Right renal pelvis (tissue), 4 donors: ENCODE results near the gene NRDE2. TPM values are rescaled to one million over a fixed set of nuclear protein-coding genes. Genes with fewer than 3 reads are reported as not detected.
"Not testable (repeated sequence)": the region's sequence is repeated elsewhere in the genome, so short reads cannot be mapped to it uniquely, and the experiment has no call there.

Source experiments
- DNase-seq, 4 donors: peaks; one replicate each; pipeline ENCODE4 v3.0.0-alpha.2; 2013; ENCODE audit warnings: low read depth in 4 of 4, low spot score in 3 of 4, missing footprints in 1 of 4
- polyA plus RNA-seq, 4 donors: library from polyadenylated mRNA; unstranded; fragments of 120-200 nt; gene quantifications; one replicate each; pipeline ENCODE4 v1.2.1, GENCODE V29; 2013; ENCODE audit not compliant: insufficient read length in 4 of 4

NRDE2 gene
- polyA plus RNA-seq, 4 donors = 16.9 to 22.3 (median 21.1) TPM

DNA sequence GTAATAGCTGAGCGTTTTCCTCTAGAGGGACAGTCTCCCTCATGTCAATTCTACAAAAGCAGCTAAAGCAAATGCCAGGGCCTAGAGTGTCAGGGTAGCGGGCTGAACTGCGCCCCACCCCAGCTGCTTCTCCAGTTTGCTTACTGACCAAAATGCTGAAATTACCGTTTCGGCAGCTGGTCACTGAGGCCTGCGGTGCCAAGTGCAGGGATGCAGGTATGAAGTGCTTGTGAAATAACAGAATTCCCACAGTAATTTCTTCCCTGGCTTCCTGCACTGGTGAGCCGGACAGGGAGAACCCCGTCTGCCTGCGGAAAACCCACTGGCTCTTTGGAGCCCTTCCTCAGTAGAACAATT, 56.3 kb downstream of the NRDE2 start:
- no peak for DNase-seq

DNA sequence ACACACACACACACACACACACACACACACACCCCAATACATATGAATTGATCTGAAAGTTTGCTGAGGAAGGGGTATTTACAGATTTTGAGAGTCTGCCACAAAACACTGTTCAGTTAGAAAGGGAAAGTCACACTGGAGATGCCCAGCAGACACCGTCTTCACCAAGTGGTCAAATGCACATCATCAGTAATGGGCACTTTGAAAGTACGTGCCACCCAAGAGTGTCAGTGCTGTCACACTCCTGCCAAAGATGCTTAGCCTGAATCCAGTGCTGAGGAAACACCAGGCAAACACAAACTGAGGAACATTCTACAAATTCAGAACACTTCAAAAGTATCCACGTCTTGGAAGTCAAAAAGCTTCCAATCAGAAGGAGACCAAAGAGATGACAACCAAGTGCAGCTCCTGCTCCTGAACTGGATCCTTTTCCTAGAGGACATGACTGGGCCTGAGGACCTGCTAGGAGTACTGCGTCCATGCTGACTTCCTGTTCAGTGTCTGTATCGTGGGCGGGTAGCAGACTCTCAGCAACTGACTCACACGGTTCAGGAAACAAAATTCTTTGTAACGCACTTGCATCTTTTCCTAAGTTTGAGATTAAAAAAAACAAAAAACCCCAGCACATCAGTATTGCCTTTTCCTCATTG, 56.8 kb downstream of the NRDE2 start:
- DNase-seq = no peak

DNA sequence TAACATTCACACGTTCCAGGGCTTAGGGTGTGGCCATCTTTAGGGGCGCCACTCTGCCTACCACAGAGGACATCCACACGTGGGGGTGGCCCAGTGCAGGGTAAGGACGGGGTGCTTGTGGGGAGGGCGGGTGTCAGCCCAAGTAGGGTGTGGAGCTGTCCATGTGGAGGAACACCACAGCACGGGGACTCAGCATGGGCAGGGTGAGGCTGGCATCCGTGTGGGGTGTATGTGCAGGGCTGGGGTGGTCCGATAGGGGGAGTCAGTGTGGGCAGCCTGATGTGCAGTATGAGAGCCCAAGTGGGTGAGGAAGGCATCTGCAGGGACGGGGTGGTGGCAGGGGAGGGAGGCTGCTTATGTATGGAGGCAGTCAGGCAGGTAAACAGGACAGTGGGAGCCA, 57.7 kb downstream of the NRDE2 start:
- DNase-seq = no peak

DNA sequence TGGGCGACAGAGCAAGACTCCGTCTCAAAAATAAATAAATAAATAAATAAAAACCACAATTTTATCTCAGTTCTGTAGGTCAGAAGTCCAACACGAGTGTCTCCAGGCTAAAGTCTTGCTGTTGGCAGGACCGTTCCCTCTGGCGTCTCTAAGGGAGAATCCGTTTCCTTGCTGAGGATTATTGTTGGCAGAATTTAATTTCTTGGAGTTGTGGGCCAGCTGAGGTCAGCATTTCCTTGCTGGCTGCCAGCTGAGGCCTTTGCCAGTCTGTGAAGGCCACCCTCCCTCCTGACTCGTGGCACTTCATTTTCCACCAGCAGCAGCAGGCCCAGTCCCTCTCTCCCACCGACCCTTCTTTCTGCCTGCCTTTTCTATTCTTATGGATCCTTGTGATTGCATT, 58.2 kb downstream of the NRDE2 start:
- DNase-seq = no peak

DNA sequence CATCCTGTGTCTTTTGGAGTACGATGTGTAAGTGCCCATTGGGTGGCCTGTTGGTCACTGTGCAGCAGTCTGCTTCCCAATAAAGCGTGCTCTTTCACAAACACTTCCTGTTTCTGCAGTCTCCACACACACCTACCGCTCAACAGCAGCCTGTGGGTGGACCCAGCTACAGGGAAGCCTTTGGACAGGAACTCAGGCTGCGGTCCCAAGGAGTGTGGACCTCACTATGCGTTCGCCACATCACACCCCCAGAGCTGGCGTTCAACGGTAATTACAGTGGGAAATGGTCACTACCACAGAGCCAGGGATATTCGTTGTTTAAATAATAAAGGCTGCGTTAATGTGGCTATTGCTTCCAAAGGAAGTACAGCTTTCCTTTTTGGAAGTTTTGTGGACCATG, 59.2 kb downstream of the NRDE2 start:
- DNase-seq = no peak

DNA sequence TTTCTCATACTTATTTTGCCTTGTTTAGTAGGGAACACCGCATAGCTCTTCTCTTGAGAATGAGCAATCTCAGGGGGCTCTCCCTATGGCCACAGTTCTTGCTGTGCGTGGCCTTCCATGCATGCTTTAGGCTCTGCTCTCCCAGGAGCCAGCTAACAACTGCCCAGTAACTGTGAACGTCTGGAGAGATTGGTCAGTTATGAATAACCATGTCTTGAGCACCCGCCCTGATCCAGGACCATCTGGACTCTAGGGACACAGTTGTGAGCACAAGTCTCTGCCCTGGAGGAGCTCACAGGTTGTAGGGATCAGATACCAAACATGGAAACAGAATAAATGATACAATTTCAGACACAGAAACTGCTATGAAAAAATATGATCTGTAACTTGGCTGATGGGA, 63.3 kb downstream of the NRDE2 start:
- DNase-seq = no peak

DNA sequence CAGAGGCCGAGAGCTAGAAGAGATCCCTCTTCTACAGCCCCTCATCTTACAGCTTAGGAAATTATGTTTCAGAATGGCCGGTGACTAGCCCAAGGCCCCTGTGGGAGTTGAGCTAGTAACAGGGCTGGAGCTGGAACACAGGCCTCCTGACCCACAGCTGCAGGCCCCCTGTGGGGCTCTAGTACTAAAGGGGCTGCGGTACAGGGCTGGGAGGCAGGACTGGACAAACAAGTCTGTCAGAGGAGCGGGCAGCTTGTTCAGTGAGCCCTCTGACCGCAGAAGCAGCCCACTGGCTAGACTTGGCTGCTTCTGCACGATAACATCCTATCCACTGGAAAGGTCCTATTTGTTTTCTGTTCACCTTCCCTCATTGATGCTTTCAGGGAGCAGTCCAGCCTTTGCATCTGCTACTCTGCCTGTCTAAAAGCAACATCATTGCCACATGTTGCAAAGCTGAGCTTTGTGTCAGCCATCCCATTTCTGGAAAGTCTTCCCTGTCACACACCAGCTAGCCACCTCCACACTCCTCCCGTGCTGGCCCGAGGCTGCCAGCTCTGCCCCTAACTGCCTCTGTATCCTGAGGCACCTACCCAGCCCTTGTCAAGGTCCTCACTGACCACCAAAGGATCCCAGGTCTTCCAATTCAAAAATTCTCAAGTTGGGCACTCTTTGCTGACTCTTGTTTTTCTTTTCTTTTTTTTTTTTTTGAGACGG, 65.1 kb downstream of the NRDE2 start:
- DNase-seq = no peak

DNA sequence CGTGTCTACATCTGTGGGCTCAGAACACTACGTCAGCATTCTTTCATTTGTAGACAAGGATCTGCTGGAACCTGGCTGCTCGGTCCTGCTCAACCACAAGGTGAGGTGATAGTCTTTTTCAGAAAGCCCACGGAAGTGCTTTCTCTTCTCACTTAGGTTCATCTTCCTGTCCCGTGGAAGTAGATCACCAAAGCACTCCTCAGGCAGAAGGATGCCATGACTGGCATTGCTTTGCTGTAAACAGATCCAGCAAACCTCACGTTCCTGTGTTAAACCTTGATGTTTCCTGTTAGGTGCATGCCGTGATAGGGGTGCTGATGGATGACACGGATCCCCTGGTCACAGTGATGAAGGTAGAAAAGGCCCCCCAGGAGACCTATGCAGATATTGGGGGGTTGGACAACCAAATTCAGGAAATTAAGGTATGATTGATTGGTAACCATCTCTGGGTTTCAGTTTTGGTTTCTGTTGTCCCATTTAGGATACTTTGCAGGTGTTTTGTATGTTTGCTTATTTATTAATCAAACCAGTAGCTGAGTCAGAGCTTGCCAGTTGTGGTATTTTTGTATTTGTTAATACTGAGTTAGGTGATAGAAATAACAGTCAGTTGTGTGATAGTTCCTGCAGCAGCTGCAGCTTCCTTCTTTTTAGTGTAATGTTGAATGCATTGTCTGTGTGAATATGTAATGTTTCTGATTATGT, 67.8 kb downstream of the NRDE2 start:
- no peak for DNase-seq

DNA sequence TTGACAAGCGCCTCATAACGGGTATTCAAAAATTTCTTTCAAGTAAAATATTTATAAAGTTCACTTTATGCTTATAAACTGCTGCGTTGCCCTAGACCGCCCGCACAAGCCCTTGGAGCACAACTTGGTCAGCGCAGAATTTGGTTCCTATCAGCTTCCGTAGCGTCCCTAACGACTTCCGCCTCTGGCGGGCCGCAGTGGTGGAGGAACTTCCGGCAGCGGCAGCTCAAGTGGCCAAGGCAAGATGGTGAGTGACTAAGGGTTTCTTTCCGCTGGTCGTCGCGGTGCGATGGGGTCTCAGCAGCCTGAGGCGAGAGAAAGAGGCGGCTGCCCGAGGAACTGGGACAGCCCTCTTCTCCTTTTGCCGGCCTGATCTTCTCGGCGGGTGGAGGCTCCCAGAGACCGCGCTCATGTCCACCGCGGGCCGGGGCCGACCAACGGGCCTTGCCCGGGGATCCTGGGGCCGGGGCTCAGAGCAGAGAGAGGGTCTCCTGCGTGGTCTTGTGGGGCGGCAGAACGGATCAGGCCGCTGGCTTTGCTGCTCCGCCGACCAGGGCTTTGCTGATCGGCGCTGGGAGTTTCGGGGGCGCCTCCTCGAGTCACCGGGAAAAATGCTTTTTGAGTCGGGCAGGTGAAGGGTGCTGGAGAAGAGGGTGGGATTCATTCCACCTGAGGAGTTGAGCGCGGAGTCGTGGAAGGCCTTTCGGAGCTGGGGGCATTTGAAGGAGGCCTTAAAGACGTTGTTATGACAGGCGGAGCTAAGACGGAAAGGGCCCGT, 75.2 kb downstream of the NRDE2 start, which contains the start of gene PSMC1:
TSS of gene PSMC1 (plus strand) at position 200 of the 778 bp plus-strand sequence. CDS start at position 245, 45 bp downstream.
- DNase-seq = peak; percentile 81 to 90 (median 85)

DNA sequence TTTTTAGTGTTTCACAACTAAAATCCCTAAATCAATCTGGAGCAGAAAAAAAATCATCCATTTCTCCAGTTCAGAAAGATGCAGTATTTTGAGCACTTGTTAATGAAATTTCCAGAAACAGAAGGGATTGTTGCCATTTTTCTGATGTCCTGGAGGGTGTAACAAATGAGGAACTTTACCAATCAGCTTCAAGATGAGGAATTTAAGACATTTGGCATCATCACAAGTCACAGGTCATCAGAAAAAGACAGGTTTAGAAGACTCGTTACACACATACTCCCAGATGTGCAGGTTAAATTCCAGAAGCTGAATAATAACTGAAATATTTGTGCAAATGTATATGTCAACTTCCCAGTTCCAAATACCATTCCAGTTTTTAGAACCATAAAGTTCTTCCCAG, 75.9 kb downstream of the NRDE2 start:
- no peak for DNase-seq

DNA sequence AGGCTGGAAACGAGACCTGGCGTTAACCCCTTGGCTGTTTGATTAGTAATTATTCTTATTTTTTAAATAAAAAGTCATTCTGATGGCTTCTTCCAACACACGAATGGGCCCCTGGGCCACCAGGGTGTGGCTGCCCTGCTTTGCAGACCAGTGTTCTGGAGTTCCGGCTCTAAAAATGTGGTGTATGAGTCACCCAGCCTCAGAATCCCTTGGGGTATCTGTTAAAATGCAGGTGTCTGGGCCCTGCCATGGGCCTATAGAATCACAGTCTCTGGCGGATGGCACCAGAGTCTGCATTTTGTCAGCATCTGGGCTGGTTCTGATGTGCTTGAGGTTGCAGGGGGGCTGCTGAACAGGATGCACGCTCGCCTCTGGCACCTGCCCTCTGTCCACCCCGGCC, 77.9 kb downstream of the NRDE2 start:
- DNase-seq = no peak

DNA sequence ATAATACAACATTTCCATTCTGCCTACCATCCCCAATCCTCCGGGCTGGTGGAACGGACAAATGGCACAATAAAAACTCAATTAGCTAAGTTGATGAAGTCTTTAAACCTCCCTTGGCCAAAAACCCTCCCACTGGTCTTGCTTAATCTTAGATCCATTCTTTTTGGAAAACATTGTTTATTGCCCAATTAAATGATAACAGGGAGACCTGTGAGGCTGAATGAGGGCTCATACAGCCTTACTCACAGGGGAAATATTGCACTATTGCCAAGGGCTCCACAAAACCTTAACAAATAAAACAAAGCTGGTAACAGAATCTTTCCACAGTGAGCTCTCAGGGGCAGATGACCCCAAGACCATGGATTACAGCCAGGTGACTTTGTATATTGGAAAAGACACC, 83.1 kb downstream of the NRDE2 start:
- DNase-seq = no peak

DNA sequence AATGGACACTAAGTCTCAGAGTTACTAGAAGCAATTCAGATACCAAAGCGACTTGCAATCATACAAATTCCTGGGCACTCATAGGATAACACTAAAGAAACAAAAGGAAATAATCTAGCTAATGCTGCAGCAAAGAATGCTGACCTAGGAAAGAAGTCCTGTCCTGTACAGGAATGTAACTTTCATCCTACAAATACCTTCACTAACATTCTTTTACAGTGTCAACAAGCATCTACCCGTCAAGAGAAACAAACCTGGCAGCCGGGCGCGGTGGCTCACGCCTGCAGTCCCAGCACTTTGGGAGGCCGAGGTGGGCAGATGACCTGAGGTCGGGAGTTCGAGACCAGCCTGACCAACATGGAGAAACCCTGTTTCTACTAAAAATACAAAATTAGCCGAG, 84.3 kb downstream of the NRDE2 start:
- DNase-seq = not testable (repeated sequence)

DNA sequence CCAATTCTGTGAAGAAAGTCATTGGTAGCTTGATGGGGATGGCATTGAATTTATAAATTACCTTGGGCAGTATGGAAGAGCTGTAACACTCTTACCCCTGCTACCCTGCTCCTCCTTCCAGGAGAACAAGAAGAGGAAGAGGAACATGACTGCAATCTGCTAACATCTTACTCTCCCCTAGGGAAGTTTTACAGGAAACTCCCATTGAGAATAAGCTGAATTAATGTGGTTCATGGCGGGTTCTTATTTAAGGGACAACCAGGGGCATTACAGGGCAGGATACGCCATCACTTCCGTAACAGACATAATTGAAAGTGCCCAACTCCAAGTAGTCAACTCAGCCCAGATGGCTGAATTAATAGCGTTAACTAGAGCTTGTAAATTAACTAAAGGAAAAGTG, 84.8 kb downstream of the NRDE2 start:
- DNase-seq = no peak

DNA sequence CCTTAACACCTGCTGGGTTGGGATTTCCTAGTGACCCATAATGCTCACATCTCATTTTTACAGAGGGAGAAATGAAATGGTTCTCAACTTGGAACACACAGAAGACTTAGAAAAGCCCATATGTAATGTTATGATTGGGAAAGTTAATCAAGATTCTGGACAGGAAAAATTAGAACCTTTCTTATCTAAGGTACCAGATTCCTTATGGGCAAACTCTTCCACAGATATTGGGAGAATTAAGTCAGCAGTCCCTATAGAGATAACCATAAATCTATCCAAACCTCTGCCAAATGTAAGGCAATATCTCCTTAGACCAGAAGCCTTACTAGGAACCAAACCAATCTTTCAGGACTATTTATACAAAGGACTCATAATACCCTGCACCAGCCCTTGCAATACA, 89.3 kb downstream of the NRDE2 start:
- no peak for DNase-seq

DNA sequence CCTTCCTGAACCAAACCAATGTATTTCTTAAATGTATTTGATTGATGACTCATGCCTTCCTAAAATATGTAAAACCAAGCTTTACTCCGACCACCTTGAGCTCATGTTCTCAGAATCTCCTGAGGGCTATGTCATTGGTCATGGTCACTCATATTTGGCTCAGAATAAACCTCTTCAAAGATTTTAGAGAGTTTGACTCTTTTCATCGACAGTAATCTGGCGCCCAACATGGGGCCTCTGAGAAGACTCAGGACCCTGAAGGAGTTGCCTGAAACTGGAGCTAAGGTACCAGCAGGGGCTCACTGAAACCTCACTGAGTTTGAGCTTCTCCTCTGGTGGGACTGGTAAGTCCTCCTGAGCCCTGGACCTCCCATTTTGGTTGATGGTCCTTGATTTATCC, 92.6 kb downstream of the NRDE2 start:
- DNase-seq = no peak

DNA sequence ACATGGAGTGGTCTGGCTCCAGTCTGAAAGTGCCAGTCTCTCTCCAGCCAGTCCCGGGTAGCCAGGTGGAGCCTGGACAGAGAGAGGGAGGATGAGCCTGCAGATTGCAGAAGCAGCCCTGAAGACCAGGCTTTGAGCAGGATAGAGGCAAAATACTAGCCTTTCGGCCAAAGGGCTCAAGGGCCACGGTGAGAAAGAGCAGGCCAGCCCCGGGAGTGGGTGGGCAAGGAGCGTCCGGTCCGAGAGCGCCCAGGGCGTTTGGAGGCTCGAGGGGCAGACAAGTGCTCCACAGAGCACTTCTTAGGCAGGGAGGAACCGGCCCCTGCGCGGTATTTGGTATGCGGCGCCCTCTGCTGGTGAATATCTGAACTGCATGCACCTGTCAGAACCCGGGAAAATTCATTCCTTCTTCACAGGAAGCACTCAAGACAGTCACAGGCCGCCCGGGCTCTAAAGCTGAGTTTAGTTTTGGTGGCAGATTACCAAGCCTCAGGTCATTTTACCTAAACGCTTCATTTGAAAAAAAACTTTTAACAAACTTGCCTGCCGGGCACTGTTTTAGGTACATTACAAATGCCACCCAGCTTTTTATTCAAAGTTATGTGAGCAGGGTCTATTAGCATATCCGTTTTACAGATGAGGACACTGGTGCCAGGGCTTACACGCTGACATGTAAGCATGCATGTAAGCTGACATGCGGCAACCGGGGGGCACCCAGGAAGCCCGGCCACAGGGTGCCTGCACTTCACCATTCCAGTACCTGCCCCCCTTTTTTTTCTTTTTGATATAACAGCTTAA, 96.4 kb downstream of the NRDE2 start:
- DNase-seq = peak in 1 of 4 donors; percentile 42

DNA sequence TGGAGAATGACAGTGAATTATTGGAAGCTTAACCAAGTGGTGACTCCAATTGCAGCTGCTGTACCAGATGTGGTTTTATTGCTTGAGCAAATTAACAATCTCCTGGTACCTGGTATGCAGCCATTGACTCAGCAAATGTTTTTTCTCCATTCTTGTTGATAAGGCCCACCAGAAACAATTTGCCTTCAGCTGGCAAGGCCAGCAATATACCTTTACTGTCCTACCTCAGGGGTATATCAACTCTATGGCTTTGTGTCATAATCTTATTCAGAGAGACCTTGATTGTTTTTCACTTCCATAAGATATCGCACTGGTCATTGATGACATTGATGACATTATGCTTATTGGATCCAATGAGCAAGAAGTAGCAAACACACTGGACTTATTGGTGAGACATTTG, 101.8 kb downstream of the NRDE2 start:
- not testable (repeated sequence) for DNase-seq

DNA sequence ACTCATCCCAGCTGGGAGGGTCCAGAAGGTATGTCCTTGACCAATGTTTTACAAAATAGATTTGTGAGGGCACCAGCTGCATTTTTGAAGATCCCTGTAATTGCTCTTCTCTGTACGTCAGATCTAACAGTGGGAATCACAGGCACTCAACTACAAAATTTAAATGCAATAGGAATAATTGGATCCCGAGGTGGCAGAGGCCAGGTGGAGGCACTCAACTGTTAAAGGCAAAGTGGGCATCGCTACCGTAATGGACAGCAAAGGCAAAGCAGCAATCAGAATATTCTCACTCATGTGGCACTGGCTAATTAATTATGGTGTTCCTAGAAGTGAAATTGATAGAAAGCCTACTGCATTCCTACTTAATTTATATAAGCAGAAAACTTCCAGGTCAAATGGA, 103.3 kb downstream of the NRDE2 start:
- no peak for DNase-seq
